Motor neuron (in vitro differentiated cells): Measurements from ENCODE around the gene LRRK1. TPM values are rescaled to one million over a fixed set of nuclear protein-coding genes. Genes with fewer than 3 reads are reported as not detected.
A peak's percentile ranks its signal among the peaks of the same experiment; 100 is the strongest.

Experiments used
- ATAC-seq, 8 experiments: fragments of 200-7000 bp; cut with Tn5 transposase; replicated peaks in 6 of 8; 2 replicates each; pipeline ENCODE4 v1.8.0; 2021; ENCODE audit warnings: mild to moderate bottlenecking in 8 of 8, moderate library complexity in 8 of 8
- H3K27ac ChIP-seq, 2 donors: fragments of 250-450 bp; sonication (Bioruptor Pico); 2 replicates each; pipeline ENCODE4 v1.9.0; 2021; ENCODE audit warnings: antibody characterized with exemption in 2 of 2, mild to moderate bottlenecking in 2 of 2, moderate library complexity in 1 of 2
- H3K4me1 ChIP-seq, 2 donors: fragments of 250-450 bp; sonication (Bioruptor Pico); replicated peaks in 1 of 2; 2 replicates each; pipeline ENCODE4 v1.6.1; 2021; ENCODE audit warnings: antibody characterized with exemption in 2 of 2, mild to moderate bottlenecking in 2 of 2, moderate library complexity in 1 of 2
- H3K4me3 ChIP-seq, 5 donors: fragments of 250-450 bp; sonication (Bioruptor Pico); 2 replicates each; pipeline ENCODE4 v1.9.0; 2021; ENCODE audit warnings: antibody characterized with exemption in 5 of 5, mild to moderate bottlenecking in 5 of 5, moderate library complexity in 4 of 5
- WGBS, 10 experiments: fragments of 450-650 bp; shearing (Covaris generic); methylation state at CpG; one replicate each; pipeline ENCODE4 v1.0.0; 2022; 5-methylcytosine and 5-hydroxymethylcytosine counted together
- in situ Hi-C, 9 experiments: fragments of 400-800 bp; cut with MboI; loops; one replicate each; pipeline ENCODE4 v1.15.0; 2021; ENCODE audit warnings: low sequenced_read_pairs in 9 of 9, low pct_unique_long_range_greater_than_20kb in 2 of 9; ENCODE audit not compliant: unreplicated experiment in 9 of 9
- total RNA-seq, 8 experiments: library from RNA; unstranded; fragments of 300-600 nt; gene quantifications; 2 replicates each; pipeline versions ENCODE4 v1.2.3 to v1.2.4, GENCODE V29; 2022

Gene LRRK1
- total RNA-seq, 8 experiments from 2014 or later, result 0.18 to 21.0 (median 1.2) TPM

DNA sequence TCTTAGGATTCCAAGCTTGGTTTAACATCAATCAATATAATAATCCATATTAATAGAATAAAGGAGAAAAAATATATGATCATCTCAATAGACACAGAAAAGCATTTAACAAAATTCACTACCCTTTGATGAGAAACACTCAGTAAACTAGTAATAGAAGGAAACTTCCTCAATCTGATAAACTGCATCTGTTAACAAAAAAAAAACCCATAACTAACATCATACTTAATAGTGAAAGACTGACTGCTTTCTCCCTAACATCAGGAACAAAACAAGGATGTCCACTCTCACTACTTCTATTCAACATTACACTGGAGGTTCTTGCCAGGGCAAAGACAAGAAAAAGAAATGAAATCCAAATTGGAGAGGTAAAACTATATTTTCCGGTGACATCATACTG is 30.5 kb downstream of the LRRK1 start:
- Histone ChIP-seq H3K4me3 (no peak overlapping the region), H3K27ac (no peak overlapping the region), H3K4me1 (no peaks in the 10 kb centered on the region)
- in situ Hi-C loops, result no loop called here
- ATAC-seq, result no peak
- 50 to 100% (median 86%) methylated on average over 1 of the region's 1 CpG; no CpG with 5 or more reads in 1 of the 10 experiments for WGBS, 10 experiments

- Histone ChIP-seq H3K27ac (no peak overlapping the region), H3K4me3 (no peak overlapping the region), H3K4me1 (no peaks in the 10 kb centered on the region)
- no peak for ATAC-seq
- 82 to 100% (median 94%) methylated on average over 3 to 5 of the region's 5 CpGs for WGBS, 10 experiments
- in situ Hi-C loops, result no loop called here
Measured at GRCh38 chr15:100951965-100952364, 32.8 kb downstream of the LRRK1 start.

DNA sequence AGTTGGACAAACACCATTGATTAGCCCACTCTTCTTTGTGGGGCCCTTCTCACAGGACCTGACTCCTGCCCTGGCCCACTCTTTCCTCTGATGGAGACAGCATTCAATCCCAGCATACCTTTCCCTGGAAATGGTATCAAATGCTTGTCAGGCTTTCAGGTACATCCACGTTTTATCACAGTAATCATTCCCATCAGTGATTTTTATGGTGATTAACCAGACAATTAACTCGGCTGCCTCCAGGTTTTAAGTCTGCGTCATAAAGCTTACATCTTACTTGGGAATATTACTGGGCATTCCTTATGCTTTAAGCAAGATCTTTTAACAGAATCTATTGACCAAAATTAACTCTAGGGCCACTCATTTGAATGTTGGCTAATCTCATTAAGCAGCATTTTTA is 33.4 kb downstream of the LRRK1 start:
- WGBS, 10 experiments, result 57 to 100% (median 79%) methylated on average over 1 to 3 of the region's 3 CpGs
- Histone ChIP-seq H3K4me3 (no peak overlapping the region), H3K4me1 (no peaks in the 10 kb centered on the region), H3K27ac (no peak overlapping the region)
- in situ Hi-C loops, result no loop called here
- no peak for ATAC-seq

DNA sequence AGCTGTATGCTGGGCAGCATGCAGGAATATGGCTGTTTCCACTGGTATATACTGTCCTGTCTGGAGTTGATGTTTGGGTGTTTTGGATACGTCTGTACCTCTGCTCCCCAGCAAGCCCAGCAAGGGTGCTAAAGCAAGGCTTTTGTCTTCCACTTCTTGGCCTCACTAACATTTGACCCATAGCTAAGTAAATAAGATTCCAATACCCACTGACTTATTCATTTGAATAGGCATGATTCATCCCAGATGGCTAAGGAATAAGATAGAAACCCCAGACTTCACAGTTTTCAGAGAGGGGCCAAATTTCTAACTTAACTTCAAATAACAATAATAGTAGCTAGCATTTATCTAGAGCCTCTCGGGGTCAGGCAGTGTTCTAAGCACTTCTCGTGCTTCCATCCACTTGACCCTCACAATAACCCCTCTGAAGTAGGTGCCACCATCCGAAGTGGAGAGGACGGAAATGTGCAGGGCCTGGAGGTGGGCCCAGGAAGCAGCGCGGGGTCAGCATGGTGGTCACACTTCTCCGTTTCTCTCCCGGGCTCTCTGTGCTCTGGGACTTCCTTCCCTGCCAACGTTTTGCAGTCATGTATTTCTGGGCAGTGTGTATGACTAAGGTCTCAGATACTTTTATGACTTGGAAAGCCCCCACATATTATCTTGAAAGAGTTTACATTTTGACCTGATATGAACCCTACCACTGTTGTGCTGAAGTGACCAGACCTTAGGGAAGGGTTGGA is 39.3 kb downstream of the LRRK1 start:
- Histone ChIP-seq H3K4me1 (no peaks in the 10 kb centered on the region), H3K27ac (no peak overlapping the region), H3K4me3 (no peak overlapping the region)
- 40 to 100% (median 71%) methylated on average over 1 to 7 of the region's 10 CpGs; no CpG with 5 or more reads in 2 of the 10 experiments for WGBS, 10 experiments
- ATAC-seq, result peak in 2 of 8 experiments; percentile 79 to 83
- in situ Hi-C loops, result no loop called here

GRCh38 chr15:100959066-100960050 is 40.2 kb downstream of the LRRK1 start:
- no peaks in the 10 kb centered on the region for H3K4me1 ChIP-seq
- in situ Hi-C loops, result no loop called here
- ATAC-seq, result no peak
- 60 to 100% (median 87%) methylated on average over 1 to 10 of the region's 14 CpGs; no CpG with 5 or more reads in 1 of the 10 experiments for WGBS, 10 experiments
- no peak overlapping the region for H3K4me3 ChIP-seq
- no peak overlapping the region for H3K27ac ChIP-seq

DNA sequence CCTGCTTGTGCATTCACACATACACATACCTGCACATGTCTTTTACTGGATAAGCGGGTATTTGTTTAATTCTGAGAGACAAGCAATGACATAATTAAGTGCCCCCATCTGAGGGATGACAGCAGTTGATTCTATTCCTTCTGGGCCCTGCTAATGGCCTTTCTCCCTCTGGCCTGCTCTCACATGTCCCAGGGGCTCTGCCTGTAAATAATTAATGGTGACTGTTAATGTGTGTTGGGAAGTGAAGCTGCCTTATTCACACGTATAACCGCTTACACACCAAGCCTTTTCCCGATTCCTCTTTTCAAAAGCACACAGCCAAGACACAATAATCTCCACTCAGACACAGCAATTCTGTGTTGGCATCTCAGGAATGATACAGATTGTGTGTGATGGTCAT is 47.8 kb downstream of the LRRK1 start:
- no peak overlapping the region for H3K4me3 ChIP-seq
- in situ Hi-C loops, result no loop called here
- WGBS, 10 experiments, result 0 to 100% (median 20%) methylated on average over 1 to 4 of the region's 4 CpGs; no CpG with 5 or more reads in 5 of the 10 experiments
- H3K4me1 ChIP-seq, result peaks cover 0 to 3% of the 10 kb centered on the region in 2 donors
- H3K27ac ChIP-seq, result no peak overlapping the region
- ATAC-seq, result peak in 5 of 8 experiments; percentile 45 to 76 (median 58)

DNA sequence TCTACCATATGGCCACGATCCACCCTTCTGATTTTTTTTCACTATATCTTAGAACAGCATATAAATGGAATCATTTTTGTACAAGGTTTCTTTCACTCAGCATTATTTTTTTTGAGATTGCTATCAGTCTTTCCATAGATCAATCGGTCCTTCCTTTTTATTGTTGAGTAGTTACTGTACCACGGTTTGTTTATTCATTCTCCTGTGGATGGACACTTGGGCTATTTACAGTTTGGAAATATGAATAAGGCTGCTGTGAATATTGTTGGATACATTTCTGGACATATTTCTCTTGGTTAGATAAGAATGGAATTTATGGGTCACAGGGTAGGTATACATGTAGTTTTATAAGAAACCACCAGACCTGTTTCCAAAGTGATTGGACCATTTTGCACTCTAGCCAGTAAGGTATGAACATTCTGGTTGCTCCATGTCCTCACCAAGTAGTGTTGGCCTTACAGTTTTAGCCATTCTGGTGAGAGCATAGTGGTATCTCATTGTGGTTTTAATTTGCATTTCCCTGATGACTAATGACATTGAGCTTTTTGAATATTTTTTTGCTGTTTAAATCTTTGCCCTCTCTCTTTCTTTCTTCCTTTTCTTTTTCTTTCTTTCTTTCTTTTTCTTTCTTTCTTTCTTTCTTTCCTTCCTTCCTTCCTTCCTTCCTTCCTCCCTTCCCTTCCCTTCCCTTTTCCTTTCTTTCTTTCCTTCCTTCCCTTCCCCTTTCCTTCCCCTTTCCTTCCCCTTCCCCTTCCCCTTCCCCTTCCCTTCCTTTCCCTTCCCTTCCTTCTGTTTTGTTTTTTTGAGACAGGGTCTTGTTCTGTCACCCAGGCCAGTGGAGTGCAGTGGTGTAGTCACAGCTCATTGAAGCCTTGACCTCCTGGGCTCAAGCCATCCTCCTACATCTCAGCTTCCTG is 49.2 kb downstream of the LRRK1 start:
- ATAC-seq, result peak in 2 of 8 experiments; percentile 99 to 100

GRCh38 chr15:100972975-100973350 is 53.8 kb downstream of the LRRK1 start:
- no peak overlapping the region for H3K27ac ChIP-seq
- peaks cover 2 to 4% of the 10 kb centered on the region in 2 donors for H3K4me1 ChIP-seq
- in situ Hi-C loops, result no loop called here
- 20 to 95% (median 69%) methylated on average over 4 to 12 of the region's 36 CpGs; no CpG with 5 or more reads in 7 of the 10 experiments for WGBS, 10 experiments
- H3K4me3 ChIP-seq, result no peak overlapping the region
- ATAC-seq, result peak in 1 of 8 experiments; percentile 3

More for the DNA sequence above, 49.2 kb downstream of the LRRK1 start:
- in situ Hi-C loops, result no loop called here
- H3K4me3 ChIP-seq, result no peak overlapping the region
- 65 to 100% (median 86%) methylated on average over 3 of the region's 3 CpGs; no CpG with 5 or more reads in 3 of the 10 experiments for WGBS, 10 experiments
- no peak overlapping the region for H3K27ac ChIP-seq
- peaks cover 0 to 3% of the 10 kb centered on the region in 2 donors for H3K4me1 ChIP-seq

DNA sequence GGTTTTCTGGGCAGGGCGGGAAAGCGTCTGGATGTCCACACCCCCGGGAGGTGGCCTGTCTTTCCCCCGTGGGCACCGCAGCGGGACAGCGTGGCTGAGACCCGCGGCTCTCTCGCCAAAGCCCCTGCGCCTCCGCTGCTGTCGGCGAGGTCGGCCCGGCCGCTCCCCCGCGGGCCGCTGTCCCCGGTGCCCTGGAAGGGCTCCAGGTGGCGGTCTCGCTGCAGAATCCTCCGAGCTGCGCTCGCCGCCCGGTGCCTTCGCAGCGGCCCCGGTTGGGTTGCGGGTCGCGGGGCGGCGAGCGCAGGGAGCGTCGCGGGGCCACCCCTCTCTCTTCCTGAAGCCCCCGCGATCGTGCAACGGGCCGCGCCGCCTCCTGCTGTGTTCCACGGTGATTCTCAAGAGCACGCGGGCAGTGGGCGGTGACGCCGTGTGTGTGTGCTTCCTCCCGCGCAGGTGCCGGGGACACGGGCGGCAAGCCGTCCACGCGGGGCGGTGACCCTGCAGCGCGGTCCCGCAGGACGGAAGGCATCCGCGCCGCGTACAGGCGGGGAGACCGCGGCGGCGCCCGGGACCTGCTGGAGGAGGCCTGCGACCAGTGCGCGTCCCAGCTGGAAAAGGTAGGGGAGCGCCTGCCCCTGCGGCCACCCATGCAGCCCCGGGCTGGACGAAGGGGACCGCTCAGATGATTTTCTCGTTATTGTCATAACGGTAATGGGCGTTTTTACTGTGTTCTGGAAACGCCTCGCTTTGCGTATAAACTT is 54.4 kb downstream of the LRRK1 start:
- ATAC-seq, result peak in 5 of 8 experiments; percentile 48 to 72 (median 62)
- no peak overlapping the region for H3K27ac ChIP-seq
- in situ Hi-C loops, result no loop called here
- H3K4me3 ChIP-seq, result peak overlapping the region; percentile 8 to 32 (median 20)
- H3K4me1 ChIP-seq, result peaks cover 2 to 4% of the 10 kb centered on the region in 2 donors
- WGBS, 10 experiments, result 0 to 98% (median 8%) methylated on average over 2 to 16 of the region's 90 CpGs; no CpG with 5 or more reads in 2 of the 10 experiments

DNA sequence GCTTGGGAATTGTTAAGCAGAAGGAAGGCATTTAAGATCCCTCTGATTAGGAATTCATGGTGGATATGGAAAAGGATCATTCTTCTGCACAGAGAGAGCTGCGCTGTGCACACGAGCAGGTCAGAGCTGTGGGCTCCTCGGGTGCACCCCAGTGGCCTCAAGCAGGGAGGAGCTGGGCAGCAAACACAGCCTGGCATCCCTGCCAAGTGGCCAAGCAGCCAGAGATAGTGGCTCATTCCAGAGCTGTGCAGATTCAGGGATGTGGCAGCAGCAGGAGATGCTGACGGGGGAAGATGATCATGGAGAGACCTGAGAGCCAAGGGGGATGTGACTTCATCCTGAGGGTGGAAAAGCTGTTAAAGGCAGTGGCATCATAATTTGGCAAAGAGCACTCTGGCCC is 55.9 kb downstream of the LRRK1 start:
- Histone ChIP-seq H3K4me3 (no peak overlapping the region), H3K4me1 (peaks cover 2 to 4% of the 10 kb centered on the region in 2 donors), H3K27ac (no peak overlapping the region)
- WGBS, 10 experiments, result 46 to 100% (median 72%) methylated on average over 1 to 4 of the region's 4 CpGs; no CpG with 5 or more reads in 6 of the 10 experiments
- ATAC-seq, result no peak
- in situ Hi-C loops, result loop anchor here in 1 of 9 experiments (25.0 kb wide), 1 partner anchor 88 kb away; the partner anchor contains the start of gene ALDH1A3

- Histone ChIP-seq H3K4me1 (peaks cover 0 to 2% of the 10 kb centered on the region in 2 donors), H3K27ac (no peak overlapping the region), H3K4me3 (no peak overlapping the region)
- in situ Hi-C loops, result loop anchor here in 1 of 9 experiments (25.0 kb wide), 1 partner anchor 93 kb away; the partner anchor contains the start of gene ALDH1A3
- no peak for ATAC-seq
- 60 to 96% (median 83%) methylated on average over 2 to 4 of the region's 4 CpGs for WGBS, 10 experiments
Measured at GRCh38 chr15:100980410-100981046, 61.4 kb downstream of the LRRK1 start.
